H1 (cell line): ENCODE results near the gene C2orf92. TPM values are rescaled to one million over a fixed set of nuclear protein-coding genes. Genes with fewer than 3 reads are reported as not detected.

Experiments used
- CTCF ChIA-PET: fragments of 300-600 bp; sonication (Branson Sonifier 250); formaldehyde crosslinking; loops from one replicate; lab custom pipeline; 2021; ENCODE audit not compliant: partially characterized antibody; lab: Charles Lee
- POLR2A ChIA-PET: fragments of 300-600 bp; sonication (Branson Sonifier 250); formaldehyde crosslinking; loops from one replicate; lab custom pipeline; 2021; ENCODE audit warnings: inconsistent platforms; ENCODE audit not compliant: partially characterized antibody; lab: Charles Lee
- DNase-seq, 2 experiments: peaks; one replicate each; pipeline versions ENCODE4 v3.0.0 to v3.0.0-alpha.2; 2010 to 2022; ENCODE audit warnings: low spot score in 2 of 2, low read depth in 1 of 2, mixed read lengths in 1 of 2
- FAIRE-seq: peaks from 2 replicates; lab custom pipeline; 2011; peaks lifted over from hg19 to GRCh38; lab: Jason Lieb, UNC
- H2AFZ ChIP-seq: 2 replicates; pipeline ENCODE4 v1.8.1; 2012; ENCODE audit warnings: low read length, inconsistent platforms
- H2AK5ac ChIP-seq: 2 replicates; pipeline ENCODE4 v1.6.1; 2013; ENCODE audit warnings: low read depth, low read length
- H2BK120ac ChIP-seq: replicated peaks from 2 replicates; pipeline ENCODE3; 2013; ENCODE audit warnings: low read depth, low read length, inconsistent platforms
- H2BK12ac ChIP-seq: 2 replicates; pipeline ENCODE4 v1.6.1; 2013; ENCODE audit warnings: low read depth, low read length
- H2BK15ac ChIP-seq: 2 replicates; pipeline ENCODE4 v1.6.1; 2013; ENCODE audit warnings: low read length
- H2BK20ac ChIP-seq: 2 replicates; pipeline ENCODE4 v1.6.1; 2013; ENCODE audit warnings: low read length
- H2BK5ac ChIP-seq: 2 replicates; pipeline ENCODE4 v1.6.1; 2013; ENCODE audit warnings: low read depth, low read length
- H3K14ac ChIP-seq: 2 replicates; pipeline ENCODE4 v1.6.1; 2013; ENCODE audit warnings: inconsistent platforms; ENCODE audit not compliant: insufficient read length
- H3K18ac ChIP-seq: 2 replicates; pipeline ENCODE4 v1.6.1; 2013; ENCODE audit warnings: low read length; ENCODE audit errors: extremely low read depth
- H3K23ac ChIP-seq: 2 replicates; pipeline ENCODE4 v1.6.1; 2013; ENCODE audit warnings: inconsistent platforms; ENCODE audit not compliant: insufficient read length
- H3K23me2 ChIP-seq: 2 replicates; pipeline ENCODE4 v1.6.1; 2013; ENCODE audit warnings: low read depth, low read length
- H3K27ac ChIP-seq: 2 replicates; pipeline ENCODE4 v1.6.1; 2011; ENCODE audit warnings: low read depth, low read length, inconsistent platforms
- H3K27me3 ChIP-seq, 4 experiments: replicated peaks in 1 of 4; 1 replicate in 1 of 4; 2 replicates in 3 of 4; pipeline versions ENCODE4 v1.6.1 to v1.8.1; 2011 to 2013; ENCODE audit warnings: low read length in 3 of 4, mild to moderate bottlenecking in 3 of 4, inconsistent platforms in 2 of 4, mixed read lengths in 2 of 4, moderate library complexity in 1 of 4; ENCODE audit not compliant: control insufficient read depth in 3 of 4, insufficient read depth in 3 of 4; ENCODE audit errors: extremely low read depth in 1 of 4
- H3K36me3 ChIP-seq, 4 experiments: 2 replicates each; pipeline versions ENCODE4 v1.6.1 to v1.8.1; 2011 to 2013; ENCODE audit warnings: mild to moderate bottlenecking in 4 of 4, low read length in 3 of 4, moderate library complexity in 2 of 4, control low read depth in 1 of 4, inconsistent platforms in 1 of 4; ENCODE audit not compliant: insufficient read depth in 4 of 4, control insufficient read depth in 2 of 4
- H3K4ac ChIP-seq: replicated peaks from 2 replicates; pipeline ENCODE3; 2013; ENCODE audit warnings: low read length, low read depth, mixed read lengths, inconsistent platforms; ENCODE audit not compliant: insufficient read length
- H3K4me1 ChIP-seq, 4 experiments: replicated peaks in 1 of 4; 1 replicate in 1 of 4; 2 replicates in 3 of 4; pipeline versions ENCODE4 v1.6.1 to v1.8.1; 2011 to 2013; ENCODE audit warnings: low read length in 3 of 4, inconsistent platforms in 2 of 4, mixed read lengths in 1 of 4; ENCODE audit not compliant: insufficient read depth in 4 of 4, control insufficient read depth in 3 of 4
- H3K4me2 ChIP-seq, 2 experiments: 2 replicates each; pipeline versions ENCODE4 v1.6.1 to v1.8.1; 2011 to 2013; ENCODE audit warnings: low read depth in 2 of 2, low read length in 2 of 2, control low read depth in 1 of 2, inconsistent platforms in 1 of 2, mild to moderate bottlenecking in 1 of 2; ENCODE audit not compliant: insufficient read depth in 1 of 2
- H3K4me3 ChIP-seq, 4 experiments: fragments of 200-600, 300-600 bp in 1 of 4; sonication (generic), shearing (Covaris generic), sonication (Bioruptor Twin) in 1 of 4; 2 replicates each; pipeline versions ENCODE4 v1.5.1 to v1.8.1; 2011 to 2016; ENCODE audit warnings: low read length in 4 of 4, low read depth in 3 of 4, control low read depth in 2 of 4, inconsistent platforms in 2 of 4, mild to moderate bottlenecking in 2 of 4, mixed read lengths in 1 of 4, moderate library complexity in 1 of 4; ENCODE audit not compliant: insufficient read depth in 2 of 4; ENCODE audit errors: extremely low read depth in 1 of 4
- H3K56ac ChIP-seq: replicated peaks from 2 replicates; pipeline ENCODE3; 2013; ENCODE audit warnings: low read depth, mild to moderate bottlenecking, mixed read lengths, low read length, inconsistent platforms; ENCODE audit not compliant: insufficient read length
- H3K79me1 ChIP-seq: 2 replicates; pipeline ENCODE4 v1.6.1; 2013; ENCODE audit warnings: low read depth, low read length, control low read depth
- H3K79me2 ChIP-seq, 2 experiments: 2 replicates each; pipeline versions ENCODE4 v1.6.1 to v1.8.1; 2012 to 2013; ENCODE audit warnings: low read length in 2 of 2, mild to moderate bottlenecking in 2 of 2, inconsistent platforms in 1 of 2; ENCODE audit not compliant: insufficient read depth in 2 of 2, control insufficient read depth in 1 of 2
- H3K9ac ChIP-seq, 4 experiments: replicated peaks in 1 of 4; 1 replicate in 1 of 4; 2 replicates in 3 of 4; pipeline versions ENCODE4 v1.6.1 to v1.8.1; 2011 to 2013; ENCODE audit warnings: low read depth in 3 of 4, low read length in 3 of 4, control low read depth in 2 of 4, mild to moderate bottlenecking in 2 of 4, moderate library complexity in 2 of 4, inconsistent platforms in 1 of 4; ENCODE audit errors: extremely low read depth in 1 of 4
- H3K9me3 ChIP-seq, 2 experiments: 2 replicates each; pipeline versions ENCODE4 v1.6.1 to v1.8.1; 2012 to 2013; ENCODE audit warnings: mild to moderate bottlenecking in 2 of 2, moderate library complexity in 2 of 2, control low read depth in 1 of 2, inconsistent platforms in 1 of 2, low read depth in 1 of 2, low read length in 1 of 2, mixed read lengths in 1 of 2; ENCODE audit not compliant: insufficient read depth in 2 of 2
- H4K20me1 ChIP-seq, 2 experiments: replicated peaks in 1 of 2; 2 replicates each; pipeline versions ENCODE3 to v1.8.1; 2011 to 2013; ENCODE audit warnings: inconsistent platforms in 2 of 2, low read length in 2 of 2, mild to moderate bottlenecking in 1 of 2; ENCODE audit not compliant: insufficient read depth in 2 of 2, control insufficient read depth in 1 of 2
- H4K5ac ChIP-seq: 2 replicates; pipeline ENCODE4 v1.6.1; 2013; ENCODE audit warnings: low read length, low read depth, mixed read lengths, inconsistent platforms; ENCODE audit not compliant: insufficient read length
- H4K8ac ChIP-seq: 2 replicates; pipeline ENCODE4 v1.8.0; 2013; ENCODE audit warnings: mild to moderate bottlenecking, moderate library complexity, low read length, inconsistent platforms; ENCODE audit not compliant: insufficient read depth; ENCODE audit errors: extremely low read depth
- H4K91ac ChIP-seq: replicated peaks from 2 replicates; pipeline ENCODE3; 2013; ENCODE audit warnings: low read length, mixed read lengths, inconsistent platforms; ENCODE audit not compliant: insufficient read length
- GTF2F1 ChIP-seq: IDR thresholded peaks from 2 replicates; pipeline ENCODE4 v1.6.1; 2012; ENCODE audit warnings: low read depth, low read length, improper control_type of control experiment, borderline replicate concordance
- KDM1A ChIP-seq: fragments of 200-600, 300-600 bp; sonication (generic); IDR thresholded peaks from 2 replicates; pipeline ENCODE4 v1.7.1; 2016; ENCODE audit warnings: mild to moderate bottlenecking, low read length, borderline replicate concordance
- NRF1 ChIP-seq: IDR thresholded peaks from 2 replicates; pipeline ENCODE4 v1.6.1; 2011; ENCODE audit warnings: mild to moderate bottlenecking, low read depth, low read length, improper control_type of control experiment
- SIN3A ChIP-seq, 2 experiments: IDR thresholded peaks in 1 of 2; conservative IDR thresholded peaks in 1 of 2; 2 replicates each; pipeline ENCODE4 v1.6.1; 2011 to 2012; ENCODE audit warnings: low read length in 2 of 2, improper control_type of control experiment in 1 of 2, low read depth in 1 of 2, mild to moderate bottlenecking in 1 of 2
- SIX5 ChIP-seq: IDR thresholded peaks from 2 replicates; pipeline ENCODE4 v1.6.1; 2011; ENCODE audit warnings: mild to moderate bottlenecking, low read depth, low read length
- SP1 ChIP-seq: IDR thresholded peaks from 2 replicates; pipeline ENCODE4 v1.6.1; 2011; ENCODE audit warnings: low read depth, low read length
- SP2 ChIP-seq: IDR thresholded peaks from 2 replicates; pipeline ENCODE4 v1.6.1; 2012; ENCODE audit warnings: mild to moderate bottlenecking, low read length, inconsistent platforms
- TBP ChIP-seq: IDR thresholded peaks from 2 replicates; pipeline ENCODE4 v1.6.1; 2011; ENCODE audit warnings: low read depth, low read length, improper control_type of control experiment
- WGBS, 2 experiments: shearing (Covaris generic) in 1 of 2; methylation state at CpG; one replicate each; pipeline versions ENCODE4 v1.1.6 to v1.1.7; 2013 to 2015; ENCODE audit warnings: low lambda C conversion rate in 2 of 2, mixed read lengths in 2 of 2, inconsistent platforms in 1 of 2, low coverage in 1 of 2, missing lambda C conversion rate in 1 of 2; ENCODE audit not compliant: insufficient replicate concordance in 2 of 2, insufficient coverage in 1 of 2, insufficient read length in 1 of 2; ENCODE audit errors: extremely low coverage in 1 of 2, missing lambda C conversion rate in 1 of 2; 5-methylcytosine and 5-hydroxymethylcytosine counted together
- polyA plus RNA-seq, 7 experiments: library from polyadenylated mRNA; depleted of rRNA in 3 of 7; stranded (reverse) in 5 of 7; unstranded in 2 of 7; fragments of >200 nt in 5 of 7; fragments of 200-250 nt in 2 of 7; gene quantifications; 1 replicate in 5 of 7; 2 replicates in 1 of 7; 4 replicates in 1 of 7; pipeline versions ENCODE4 v1.2.1 to v1.2.3, GENCODE V29; 2011 to 2013; ENCODE audit warnings: missing spikeins in 2 of 7, mixed read lengths in 2 of 7
- total RNA-seq: library from RNA; stranded (reverse); fragmentation: NEBNext Ultra II Directional; extraction: Animal tissue kit (Norgen Biotek cat#: 25700); gene quantifications from 2 replicates; pipeline ENCODE4 v1.2.1, GENCODE V29; 2021
- TF ChIP-seq, protein P1 (sequence below): IDR thresholded peaks from 2 replicates; pipeline ENCODE4 v1.6.1; 2011; ENCODE audit warnings: low read depth, mild to moderate bottlenecking, low read length; ENCODE audit not compliant: insufficient read depth
- TF ChIP-seq, protein P2 (sequence below), 3 experiments: IDR thresholded peaks; 1 replicate in 2 of 3; 2 replicates in 1 of 3; pipeline versions ENCODE4 v1.5.1 to v1.6.1; 2011; ENCODE audit warnings: low read length in 3 of 3, mild to moderate bottlenecking in 3 of 3, inconsistent platforms in 2 of 3, low read depth in 1 of 3, moderate library complexity in 1 of 3; ENCODE audit not compliant: insufficient read depth in 1 of 3; ENCODE audit errors: control extremely low read depth in 1 of 3

C2orf92 gene
- total and polyA plus RNA-seq, 2 of the 8 experiments (the other 6 are each of a cell fraction or from before 2014, with no cell fraction given), result 2.3 to 3.7 TPM

DNA sequence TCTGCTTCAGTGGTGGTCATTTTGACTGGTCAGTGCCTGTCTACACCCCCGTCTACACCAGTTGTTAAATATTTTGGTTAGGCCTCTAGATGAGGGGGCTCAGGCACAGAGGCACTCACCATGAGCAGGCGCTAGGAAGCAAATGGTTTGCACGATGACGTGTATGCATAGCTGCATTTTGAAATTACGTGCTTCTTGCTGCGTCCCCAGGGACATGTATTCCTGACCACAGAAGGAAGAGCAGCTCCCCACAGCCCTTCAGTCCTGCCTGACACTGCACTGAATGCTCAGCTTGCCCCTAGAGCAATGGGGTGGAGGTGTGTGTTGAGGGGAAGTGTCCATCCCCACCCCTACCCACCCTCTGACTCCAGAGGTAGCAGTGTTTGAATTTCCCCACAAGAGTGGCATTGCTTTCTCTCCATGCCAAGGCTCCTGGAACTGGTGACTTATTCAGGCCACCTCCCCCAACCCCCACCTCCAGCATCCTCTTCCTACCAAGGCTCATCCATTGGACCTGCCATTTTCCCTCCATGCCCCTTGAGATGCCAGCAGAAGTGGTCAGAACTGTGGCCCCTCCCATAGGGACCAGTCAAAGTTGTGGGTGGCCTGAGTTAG, 32.4 kb downstream of the C2orf92 start:
- ChIA-PET CTCF (interaction anchor here (1.5 to 9.0 kb wide), 6 partner anchors 11 to 111 kb away, joined by 3 to 202 read pairs (median 120); partner anchors contain the start of genes ACTR1B, ANKRD36B and ZAP70), POLR2A (no interaction called here)
- no peak for FAIRE-seq
- Histone ChIP-seq H3K9me3 (no peaks in the 10 kb centered on the region), H3K23ac (no peak overlapping the region), H2BK12ac (no peak overlapping the region), H3K79me2 (no peaks in the 10 kb centered on the region), H2BK120ac (no peak overlapping the region), H3K4me1 (peaks cover 0 to 2% (median 0%) of the 10 kb centered on the region in 4 experiments; a peak in 2 of 7 replicates), H2BK20ac (no peak overlapping the region), H2BK15ac (no peak overlapping the region), H4K20me1 (no peaks in the 10 kb centered on the region), H3K27me3 (no peaks in the 10 kb centered on the region; a peak in 1 of 7 replicates), H4K91ac (no peak overlapping the region), H3K27ac (no peak overlapping the region), H3K4me2 (no peak overlapping the region), H4K5ac (no peak overlapping the region), H2BK5ac (no peak overlapping the region), H2AFZ (no peak overlapping the region), H3K36me3 (no peaks in the 10 kb centered on the region), H4K8ac (no peak overlapping the region), H3K23me2 (no peaks in the 10 kb centered on the region; the same call in 1 of the 2 replicates), H3K4me3 (no peak overlapping the region), H3K9ac (no peak overlapping the region), H3K18ac (no peak overlapping the region), H3K14ac (no peak overlapping the region), H2AK5ac (0 out of 2 replicates have a peak overlapping the region, but pooled peaks have one; percentile 13), H3K56ac (no peak overlapping the region), H3K4ac (no peak overlapping the region), H3K79me1 (no peaks in the 10 kb centered on the region)
- WGBS, 2 experiments, result 93% methylated on average over 6 of the region's 6 CpGs; no CpG with 5 or more reads in 1 of the 2 experiments
- no peak for DNase-seq
- TF ChIP-seq SIN3A (conservative IDR thresholded peaks at IDR 0.05 in 1 of 2, IDR thresholded peaks at IDR 0.05 in 1 of 2; ENCODE audit: low read depth in 1 of 2, low read length in 2 of 2), result no peak
- no peak for TF ChIP-seq NRF1
- TF ChIP-seq SP1, result no peak
- TF ChIP-seq KDM1A, result no peak
- TF ChIP-seq SIX5, result no peak
- no peak for TF ChIP-seq TBP
- TF ChIP-seq SP2, result no peak
- TF ChIP-seq, protein P1, sequence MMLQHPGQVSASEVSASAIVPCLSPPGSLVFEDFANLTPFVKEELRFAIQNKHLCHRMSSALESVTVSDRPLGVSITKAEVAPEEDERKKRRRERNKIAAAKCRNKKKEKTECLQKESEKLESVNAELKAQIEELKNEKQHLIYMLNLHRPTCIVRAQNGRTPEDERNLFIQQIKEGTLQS, result no peak
- TF ChIP-seq, protein P2, sequence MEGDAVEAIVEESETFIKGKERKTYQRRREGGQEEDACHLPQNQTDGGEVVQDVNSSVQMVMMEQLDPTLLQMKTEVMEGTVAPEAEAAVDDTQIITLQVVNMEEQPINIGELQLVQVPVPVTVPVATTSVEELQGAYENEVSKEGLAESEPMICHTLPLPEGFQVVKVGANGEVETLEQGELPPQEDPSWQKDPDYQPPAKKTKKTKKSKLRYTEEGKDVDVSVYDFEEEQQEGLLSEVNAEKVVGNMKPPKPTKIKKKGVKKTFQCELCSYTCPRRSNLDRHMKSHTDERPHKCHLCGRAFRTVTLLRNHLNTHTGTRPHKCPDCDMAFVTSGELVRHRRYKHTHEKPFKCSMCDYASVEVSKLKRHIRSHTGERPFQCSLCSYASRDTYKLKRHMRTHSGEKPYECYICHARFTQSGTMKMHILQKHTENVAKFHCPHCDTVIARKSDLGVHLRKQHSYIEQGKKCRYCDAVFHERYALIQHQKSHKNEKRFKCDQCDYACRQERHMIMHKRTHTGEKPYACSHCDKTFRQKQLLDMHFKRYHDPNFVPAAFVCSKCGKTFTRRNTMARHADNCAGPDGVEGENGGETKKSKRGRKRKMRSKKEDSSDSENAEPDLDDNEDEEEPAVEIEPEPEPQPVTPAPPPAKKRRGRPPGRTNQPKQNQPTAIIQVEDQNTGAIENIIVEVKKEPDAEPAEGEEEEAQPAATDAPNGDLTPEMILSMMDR (IDR thresholded peaks at IDR 0.05; ENCODE audit: control extremely low read depth in 1 of 3, insufficient read depth in 1 of 3, low read depth in 1 of 3, low read length in 3 of 3), result no peak
- no peak for TF ChIP-seq GTF2F1
